Esophagus mucosa (tissue), 1 donor: ENCODE data around the gene LMX1B. TPM values are rescaled to one million over a fixed set of nuclear protein-coding genes. Genes with fewer than 3 reads are reported as not detected.

Experiments used
- ATAC-seq: fragments of 200-7000 bp; cut with Tn5 transposase; one replicate; pipeline ENCODE4 v1.9.1; 2020
- total RNA-seq: library from RNA; stranded (reverse); gene quantifications from one replicate; pipeline ENCODE4 v1.2.4, GENCODE V29; 2023
- donor health status: DM: yes; HTN: yes; CAD: no.

LMX1B gene
- total RNA-seq, 1 donor from 2014 or later: not detected

GRCh38 chr9:126605792-126606482 is 7.8 kb upstream of the LMX1B start:
- peak; percentile 65 for ATAC-seq

GRCh38 chr9:126606483-126606870 is 7.3 kb upstream of the LMX1B start:
- ATAC-seq: peak; percentile 36

- no peak for ATAC-seq
Observed at GRCh38 chr9:126607086-126607485, 6.6 kb upstream of the LMX1B start.

DNA sequence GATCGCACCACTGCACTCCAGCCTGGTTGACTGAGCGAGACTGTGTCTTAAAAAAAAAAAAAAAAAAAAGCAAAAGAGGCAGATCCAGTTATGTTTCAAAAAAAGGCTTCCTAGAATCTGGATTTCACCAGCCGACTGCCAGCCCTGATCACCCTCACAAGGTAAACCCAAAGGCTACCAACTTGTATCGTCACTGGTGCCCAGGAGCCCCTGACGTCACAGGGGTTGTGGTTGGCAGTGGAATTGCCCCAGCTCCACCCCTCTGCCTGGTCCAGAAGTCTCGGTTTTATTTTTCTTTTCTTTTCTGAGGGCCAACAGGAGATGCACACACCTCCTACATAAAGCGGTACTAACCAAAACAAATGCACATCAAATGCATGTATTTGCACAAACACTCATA is 6.0 kb upstream of the LMX1B start:
- no peak for ATAC-seq

- ATAC-seq: no peak
Observed at GRCh38 chr9:126608551-126608950, 5.2 kb upstream of the LMX1B start.

GRCh38 chr9:126609191-126609590 is 4.5 kb upstream of the LMX1B start:
- ATAC-seq: no peak

DNA sequence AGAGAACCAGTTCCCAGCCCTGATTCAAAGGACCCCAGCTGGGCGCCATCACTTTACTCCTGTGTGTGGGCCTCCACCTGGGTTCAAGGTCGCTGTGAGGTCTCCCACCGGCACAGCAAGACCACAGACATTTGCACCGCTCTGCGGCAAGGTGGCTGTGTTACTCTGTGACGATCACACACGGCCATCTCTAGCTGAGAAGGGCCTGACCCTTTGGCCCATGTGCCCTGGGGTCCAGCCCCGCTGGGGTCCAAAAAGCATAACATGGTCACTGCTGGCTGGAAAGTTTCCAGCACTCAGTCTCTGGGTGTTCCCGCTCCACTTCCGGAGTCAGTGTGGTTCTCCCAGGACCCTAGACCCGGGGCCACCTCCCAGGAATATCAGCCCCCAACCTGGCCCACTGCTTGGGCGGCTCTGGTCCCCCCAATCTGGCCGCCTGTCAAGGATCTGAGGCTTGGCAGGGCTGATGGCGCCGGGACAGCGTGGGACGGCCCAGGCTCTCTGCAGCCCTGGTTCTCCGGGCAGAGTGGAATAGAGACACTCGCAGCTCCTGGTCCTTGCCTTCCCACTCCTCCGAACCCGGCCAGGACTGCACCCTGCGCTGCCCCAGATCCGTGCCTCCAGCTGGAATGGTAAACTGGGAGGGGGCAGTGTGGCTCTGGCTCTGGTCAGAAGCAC is 3.9 kb upstream of the LMX1B start:
- ATAC-seq: no peak

GRCh38 chr9:126611193-126611591 is 2.5 kb upstream of the LMX1B start:
- no peak for ATAC-seq

GRCh38 chr9:126611592-126612325 is 2.0 kb upstream of the LMX1B start:
- peak; percentile 79 for ATAC-seq

DNA sequence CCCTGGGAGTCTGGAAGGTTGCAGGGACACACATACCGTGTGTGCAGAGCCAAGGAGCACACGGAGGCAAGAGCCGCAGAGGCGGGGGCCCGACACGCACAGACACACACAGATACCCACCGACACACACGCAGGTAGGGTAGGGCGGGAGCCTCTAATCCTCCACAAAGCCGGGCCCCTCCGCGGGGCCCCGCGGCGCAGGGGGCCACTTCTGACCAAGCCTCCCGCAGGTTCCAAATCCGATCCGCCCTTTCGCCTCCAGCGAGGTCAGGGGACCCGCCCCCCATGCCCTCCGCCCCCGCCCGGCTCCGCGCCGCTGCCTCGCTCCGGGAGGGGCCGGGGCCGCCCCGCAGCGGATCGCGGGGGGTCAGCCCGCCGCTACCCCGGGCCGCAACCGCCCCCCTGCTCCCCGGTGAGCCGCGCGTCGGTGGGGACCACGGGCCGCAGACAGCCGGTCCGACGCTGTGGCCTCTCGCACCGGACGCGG is 1.4 kb upstream of the LMX1B start:
- peak; percentile 14 for ATAC-seq

DNA sequence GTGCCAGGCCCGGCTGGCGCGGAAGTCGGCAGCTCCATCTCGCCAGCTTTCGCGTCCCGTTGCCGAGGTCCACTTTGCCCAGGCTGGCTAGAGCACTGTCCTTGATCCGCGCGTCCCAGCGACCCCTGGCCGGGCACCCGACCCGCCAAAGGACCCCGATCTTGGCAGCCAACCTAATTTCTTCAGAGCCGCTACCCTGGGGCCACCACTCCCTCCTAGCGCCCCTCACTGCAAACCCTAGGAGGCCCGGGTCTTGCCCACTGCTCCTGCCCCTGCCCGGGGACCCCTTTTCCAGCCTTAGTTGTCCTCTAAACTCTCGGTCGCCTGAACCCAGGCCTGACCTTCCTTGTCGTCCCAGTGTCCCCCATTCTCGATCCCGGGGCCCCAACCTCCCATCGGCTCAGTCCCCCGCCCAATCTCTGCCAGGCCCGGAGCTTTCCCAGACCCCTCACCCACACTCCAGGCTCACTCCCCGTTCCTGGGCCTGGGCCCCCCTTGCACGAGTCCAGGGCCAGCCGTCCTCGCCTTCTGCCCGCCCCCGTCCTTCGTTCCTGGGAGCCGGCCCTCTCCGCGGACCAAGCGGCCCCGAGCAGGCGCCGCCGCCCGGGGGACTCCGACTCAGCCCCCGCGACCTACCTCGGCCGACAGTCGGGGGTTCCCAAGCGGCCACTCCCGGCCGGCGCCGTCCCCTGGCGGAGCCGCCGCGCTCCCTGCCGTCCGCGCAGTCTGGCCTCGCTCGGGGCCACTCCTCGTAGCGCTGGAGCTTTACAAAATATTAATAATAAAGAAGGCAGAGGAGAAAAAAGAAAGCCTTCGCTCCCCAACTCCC is 701 bp upstream of the LMX1B start:
- no peak for ATAC-seq

GRCh38 chr9:126614088-126614454 is 343 bp downstream of the LMX1B start:
- no peak for ATAC-seq

DNA sequence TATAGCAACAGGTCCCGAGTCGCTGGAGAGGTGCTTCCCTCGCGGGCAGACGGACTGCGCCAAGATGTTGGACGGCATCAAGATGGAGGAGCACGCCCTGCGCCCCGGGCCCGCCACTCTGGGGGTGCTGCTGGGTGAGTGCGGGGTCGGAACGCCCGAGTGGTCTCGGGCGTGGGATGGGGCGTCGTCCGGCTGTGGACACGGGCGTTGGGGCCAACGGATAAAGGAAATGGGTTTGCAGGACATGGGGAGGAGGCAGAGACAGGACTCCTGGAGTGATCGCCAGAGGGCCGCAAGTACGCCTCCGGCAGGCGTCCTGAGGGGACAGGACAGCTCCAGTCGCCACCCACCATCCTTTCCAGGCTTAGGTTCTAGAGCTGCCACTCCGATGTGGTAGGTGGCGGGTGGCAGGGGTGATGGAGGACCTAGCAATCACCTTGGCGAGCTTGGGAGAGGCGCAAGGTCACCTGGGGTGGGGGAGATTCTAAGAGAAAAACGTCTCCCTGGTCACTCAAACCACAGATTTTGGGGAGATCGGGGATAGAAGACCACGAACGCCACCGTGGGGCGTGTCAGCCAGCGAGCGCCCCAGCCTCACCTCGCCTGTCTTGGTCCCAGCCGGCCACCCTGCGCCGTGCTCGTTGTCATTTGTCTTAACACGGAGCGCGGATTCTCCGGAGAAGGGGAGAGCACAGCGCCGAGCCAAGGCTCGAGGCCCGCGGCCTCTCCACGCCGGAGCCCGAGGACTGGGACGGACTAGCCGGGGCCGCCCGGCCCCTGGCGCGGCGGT is 922 bp downstream of the LMX1B start:
- ATAC-seq: no peak

GRCh38 chr9:126615245-126615790 is 1.6 kb downstream of the LMX1B start:
- no peak for ATAC-seq

- no peak for ATAC-seq
Observed at GRCh38 chr9:126615791-126616447, 2.2 kb downstream of the LMX1B start.

DNA sequence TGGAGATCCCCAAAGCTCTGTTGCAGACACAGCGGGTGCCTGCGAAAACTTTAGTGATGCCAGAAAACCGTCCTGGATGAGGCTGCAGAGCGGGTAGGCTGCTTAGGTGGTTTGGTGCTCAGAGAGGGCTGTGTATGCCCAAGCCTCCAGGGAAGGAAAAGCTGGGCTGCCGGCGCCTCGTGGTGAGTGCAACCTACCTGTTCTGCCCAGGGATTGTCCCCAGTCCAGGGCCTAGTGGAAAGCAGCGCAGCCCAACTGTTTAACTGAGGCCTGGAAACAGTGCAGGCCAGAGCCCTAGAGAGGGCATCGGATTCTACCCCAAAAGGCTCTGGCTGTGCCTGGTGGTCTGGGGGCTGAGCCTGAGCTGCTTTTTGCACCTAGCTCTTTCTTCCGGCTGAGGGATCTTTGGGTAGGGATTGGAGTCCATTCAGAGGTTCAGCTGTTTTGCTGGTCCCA is 2.8 kb downstream of the LMX1B start:
- ATAC-seq: no peak

GRCh38 chr9:126617003-126617822 is 3.5 kb downstream of the LMX1B start:
- no peak for ATAC-seq

GRCh38 chr9:126617823-126618165 is 4.1 kb downstream of the LMX1B start:
- no peak for ATAC-seq

GRCh38 chr9:126618190-126618584 is 4.5 kb downstream of the LMX1B start:
- ATAC-seq: no peak
